Large intestine (tissue), 3 donors: ENCODE results near the gene MCFD2. TPM values are rescaled to one million over a fixed set of nuclear protein-coding genes. Genes with fewer than 3 reads are reported as not detected.
A peak's percentile ranks its signal among the peaks of the same experiment; 100 is the strongest.

Experiments used
- DNase-seq, 2 donors: peaks; one replicate each; pipeline versions ENCODE4 v3.0.0 to v3.0.0-alpha.2; 2013
- H3K27ac ChIP-seq: one replicate; pipeline ENCODE4 v1.5.1; 2013; ENCODE audit warnings: low read length
- H3K27me3 ChIP-seq: 2 replicates; pipeline ENCODE4 v1.6.1; 2013; ENCODE audit warnings: low read length; ENCODE audit not compliant: control insufficient read depth, insufficient read depth
- H3K36me3 ChIP-seq: 2 replicates; pipeline ENCODE4 v1.6.1; 2013; ENCODE audit warnings: low read length; ENCODE audit not compliant: control insufficient read depth, insufficient read depth
- H3K4me1 ChIP-seq: one replicate; pipeline ENCODE4 v1.6.1; 2013; ENCODE audit warnings: low read length; ENCODE audit not compliant: control insufficient read depth, insufficient read depth
- H3K4me3 ChIP-seq: one replicate; pipeline ENCODE4 v1.5.1; 2013; ENCODE audit warnings: low read length
- H3K9me3 ChIP-seq: one replicate; pipeline ENCODE4 v1.6.1; 2013; ENCODE audit warnings: mild to moderate bottlenecking, low read depth, low read length, moderate library complexity; ENCODE audit not compliant: control insufficient read depth
- WGBS: methylation state at CpG from one replicate; pipeline ENCODE4 v1.1.5; 2013; ENCODE audit warnings: low lambda C conversion rate; ENCODE audit not compliant: insufficient coverage; 5-methylcytosine and 5-hydroxymethylcytosine counted together
- polyA plus RNA-seq: library from polyadenylated mRNA; unstranded; fragments of 120-200 nt; gene quantifications from one replicate; pipeline ENCODE4 v1.2.1, GENCODE V29; 2013

The MCFD2 gene
- polyA plus RNA-seq, 1 donor = 60.1 TPM

DNA sequence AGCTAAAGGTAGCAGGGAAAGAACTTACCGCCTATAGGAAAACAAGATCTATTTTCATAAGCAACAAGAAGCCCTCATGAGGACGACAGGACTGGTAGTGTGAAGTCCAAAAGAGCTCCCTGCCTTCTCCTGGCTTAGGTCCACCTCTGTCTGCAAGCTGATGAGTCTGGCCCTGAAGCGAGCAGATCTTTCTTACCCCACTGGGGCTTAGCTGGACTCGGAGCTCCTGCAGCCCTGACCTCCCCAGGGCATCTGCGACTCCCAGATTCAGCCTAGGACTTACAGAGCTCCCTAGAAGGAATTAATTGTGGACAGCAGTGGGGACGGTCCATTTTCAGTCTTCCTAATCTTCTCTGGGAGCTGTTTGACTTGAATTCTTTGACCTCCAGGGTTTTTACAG, 53.7 kb downstream of the MCFD2 start:
- no CpG with 5 or more reads among the region's 6 CpGs for WGBS
- no peak overlapping the region for H3K27ac ChIP-seq

DNA sequence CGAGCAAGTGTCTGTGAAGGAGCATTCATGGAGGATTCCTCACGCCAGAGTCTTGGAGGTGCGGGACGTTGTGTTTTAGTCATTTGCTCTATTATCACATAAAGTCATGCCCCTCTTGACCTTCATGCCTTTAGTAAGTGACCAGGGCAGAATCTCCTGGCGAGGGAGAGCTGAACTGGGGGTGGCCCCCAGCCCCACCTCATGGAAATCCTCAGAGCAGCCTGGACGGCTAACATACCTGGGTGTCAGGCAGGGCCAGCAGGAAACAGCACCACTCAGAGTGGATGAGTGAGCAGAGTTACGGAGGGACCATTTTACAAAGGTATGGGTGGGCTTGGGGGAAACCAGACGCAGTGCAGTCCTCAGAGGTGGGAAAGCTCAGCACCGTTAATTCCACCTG, 56.1 kb downstream of the MCFD2 start:
- no peak for DNase-seq
- H3K36me3 ChIP-seq = no peaks in the 10 kb centered on the region
- no peak overlapping the region for H3K27ac ChIP-seq
- peaks cover 3% of the 10 kb centered on the region for H3K27me3 ChIP-seq
- H3K4me3 ChIP-seq = no peak overlapping the region
- 100% methylated on average over 1 of the region's 9 CpGs for WGBS
- H3K4me1 ChIP-seq = peaks cover 10% of the 10 kb centered on the region
- H3K9me3 ChIP-seq = no peaks in the 10 kb centered on the region

More for the DNA sequence above, 53.7 kb downstream of the MCFD2 start:
- no peak for DNase-seq
- H3K4me1 ChIP-seq = peaks cover 13% of the 10 kb centered on the region
- H3K4me3 ChIP-seq = no peak overlapping the region
- H3K36me3 ChIP-seq = no peaks in the 10 kb centered on the region
- no peaks in the 10 kb centered on the region for H3K9me3 ChIP-seq
- peaks cover 3% of the 10 kb centered on the region for H3K27me3 ChIP-seq

- H3K36me3 ChIP-seq = no peaks in the 10 kb centered on the region
- H3K27ac ChIP-seq = peak overlapping the region; percentile 54
- peaks cover 10% of the 10 kb centered on the region for H3K4me1 ChIP-seq
- 100% methylated on average over 1 of the region's 4 CpGs for WGBS
- H3K27me3 ChIP-seq = peaks cover 3% of the 10 kb centered on the region
- DNase-seq = no peak
- H3K4me3 ChIP-seq = no peak overlapping the region
- H3K9me3 ChIP-seq = no peaks in the 10 kb centered on the region
Observed at GRCh38 chr2:46858702-46859090, 56.9 kb downstream of the MCFD2 start.

GRCh38 chr2:46857871-46858701, 57.5 kb downstream of the MCFD2 start:
- WGBS = no CpG with 5 or more reads among the region's 13 CpGs
- Histone ChIP-seq H3K27ac (peak overlapping the region; percentile 54), H3K9me3 (no peaks in the 10 kb centered on the region), H3K4me1 (peaks cover 10% of the 10 kb centered on the region), H3K27me3 (peaks cover 3% of the 10 kb centered on the region), H3K36me3 (no peaks in the 10 kb centered on the region), H3K4me3 (no peak overlapping the region)
- DNase-seq = peak; percentile 72 to 85

DNA sequence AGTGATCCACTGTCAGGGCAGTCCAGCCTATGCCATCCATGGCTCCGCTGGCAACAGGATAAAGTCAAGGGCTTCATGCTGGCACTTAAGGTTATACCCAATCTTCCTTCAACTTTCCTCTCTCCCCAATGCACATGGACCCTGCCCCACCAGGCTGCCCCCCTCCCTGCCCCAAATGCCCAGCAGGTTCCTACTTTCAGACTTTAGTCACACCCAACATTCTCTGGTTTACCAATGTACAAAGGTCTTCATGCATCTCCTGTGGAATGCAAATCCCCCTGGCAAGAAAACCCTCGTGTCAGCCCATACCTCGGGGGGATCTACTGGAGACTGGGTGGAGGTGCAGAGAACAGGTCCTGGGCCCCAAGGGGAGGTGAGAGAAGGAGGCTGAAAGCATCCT, 59.3 kb downstream of the MCFD2 start:
- Histone ChIP-seq H3K4me3 (no peak overlapping the region), H3K36me3 (no peaks in the 10 kb centered on the region), H3K9me3 (no peaks in the 10 kb centered on the region), H3K4me1 (peaks cover 10% of the 10 kb centered on the region), H3K27ac (no peak overlapping the region), H3K27me3 (no peaks in the 10 kb centered on the region)
- no peak for DNase-seq
- no CpG with 5 or more reads among the region's 3 CpGs for WGBS

DNA sequence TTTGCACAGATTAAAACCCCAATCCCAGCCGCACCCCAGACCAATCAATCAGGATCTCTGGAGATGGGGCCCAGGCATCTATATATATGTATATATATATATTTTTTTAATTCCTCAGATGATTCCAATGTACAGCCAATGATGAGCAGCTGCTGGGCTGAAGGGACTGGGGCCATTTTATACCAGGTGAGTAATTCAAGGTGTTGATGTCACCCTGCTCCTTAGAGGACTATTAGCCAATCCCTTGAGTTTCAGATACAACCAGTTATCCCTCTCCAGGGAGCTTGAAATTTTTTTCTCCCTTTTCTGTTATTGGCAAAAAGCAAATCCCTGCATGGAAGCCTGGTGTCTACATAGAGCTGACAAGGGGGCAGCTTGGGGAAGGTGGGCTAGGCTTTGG, 59.8 kb downstream of the MCFD2 start:
- Histone ChIP-seq H3K4me3 (no peak overlapping the region), H3K27ac (no peak overlapping the region), H3K9me3 (no peaks in the 10 kb centered on the region), H3K27me3 (no peaks in the 10 kb centered on the region), H3K36me3 (no peaks in the 10 kb centered on the region), H3K4me1 (peaks cover 10% of the 10 kb centered on the region)
- no CpG with 5 or more reads among the region's 1 CpG for WGBS
- DNase-seq = no peak

DNA sequence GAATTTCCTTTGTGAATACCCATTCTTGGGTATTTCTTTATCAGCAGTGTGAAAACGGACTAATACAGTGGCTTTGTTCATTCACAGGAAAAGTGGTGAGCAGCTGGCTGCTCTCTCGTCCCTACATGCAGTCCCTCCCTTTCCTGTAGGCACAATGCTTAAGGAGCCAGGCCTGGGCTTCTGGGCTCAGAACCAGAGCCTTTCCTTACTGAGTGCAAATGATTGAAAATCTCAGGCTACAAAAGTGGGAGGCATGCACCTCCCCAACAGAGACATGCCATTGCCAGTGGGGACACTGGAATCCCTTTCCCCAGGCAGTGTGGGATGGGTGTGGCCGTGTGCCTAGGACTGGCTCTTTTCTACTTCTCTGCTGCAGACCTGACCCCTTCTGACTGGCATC, 61.3 kb downstream of the MCFD2 start:
- H3K27me3 ChIP-seq = no peaks in the 10 kb centered on the region
- H3K9me3 ChIP-seq = no peaks in the 10 kb centered on the region
- WGBS = no CpG with 5 or more reads among the region's 3 CpGs
- H3K27ac ChIP-seq = no peak overlapping the region
- no peak overlapping the region for H3K4me3 ChIP-seq
- DNase-seq = no peak
- peaks cover 22% of the 10 kb centered on the region for H3K4me1 ChIP-seq
- H3K36me3 ChIP-seq = no peaks in the 10 kb centered on the region

GRCh38 chr2:46852598-46852997, 63.0 kb downstream of the MCFD2 start:
- Histone ChIP-seq H3K4me3 (no peak overlapping the region), H3K4me1 (peaks cover 32% of the 10 kb centered on the region), H3K27ac (no peak overlapping the region), H3K9me3 (no peaks in the 10 kb centered on the region), H3K36me3 (no peaks in the 10 kb centered on the region), H3K27me3 (no peaks in the 10 kb centered on the region)
- DNase-seq = no peak
- 83% methylated on average over 1 of the region's 1 CpG for WGBS

DNA sequence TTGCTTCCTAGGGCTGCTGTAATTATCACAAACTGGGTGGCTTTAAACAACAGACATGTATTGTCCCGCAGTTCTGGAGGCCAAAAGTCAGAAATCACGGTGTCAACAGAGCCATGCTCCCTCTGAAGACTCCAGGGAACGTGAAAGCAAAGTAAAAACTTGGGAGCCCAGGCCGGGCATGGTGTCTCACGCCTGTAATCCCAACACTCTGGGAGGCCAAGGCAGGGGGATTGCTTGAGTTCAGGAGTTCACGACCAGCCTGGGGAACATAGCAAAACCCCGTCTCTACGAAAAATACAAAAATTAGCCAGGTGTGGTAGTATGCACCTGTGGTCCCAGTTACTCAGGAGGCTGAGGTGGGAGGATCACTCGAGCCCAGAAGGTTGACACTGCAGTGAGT, 63.5 kb downstream of the MCFD2 start:
- Histone ChIP-seq H3K4me3 (no peak overlapping the region), H3K9me3 (no peaks in the 10 kb centered on the region), H3K27ac (no peak overlapping the region), H3K27me3 (no peaks in the 10 kb centered on the region), H3K4me1 (peaks cover 36% of the 10 kb centered on the region), H3K36me3 (no peaks in the 10 kb centered on the region)
- no CpG with 5 or more reads among the region's 9 CpGs for WGBS
- no peak for DNase-seq
